HL-60 (cell line): Measurements from ENCODE around the gene TNIK.

Experiments used
- DNase-seq, 2 experiments: peaks; one replicate each; pipeline ENCODE4 v3.0.0-alpha.2; 2010 to 2020; ENCODE audit warnings: low read depth in 1 of 2, low spot score in 1 of 2
- H3K27ac ChIP-seq: fragments of 250-450 bp; sonication (Bioruptor Pico); replicated peaks from 2 replicates; pipeline ENCODE4 v1.5.1; 2020; ENCODE audit warnings: mild to moderate bottlenecking, moderate library complexity
- H3K27me3 ChIP-seq: fragments of 250-450 bp; sonication (Bioruptor Pico); 2 replicates; pipeline ENCODE4 v1.5.1; 2021; ENCODE audit warnings: mild to moderate bottlenecking, moderate library complexity; ENCODE audit not compliant: insufficient read depth, poor library complexity, severe bottlenecking
- H3K4me3 ChIP-seq: replicated peaks from 2 replicates; pipeline ENCODE4 v1.5.1; 2011; ENCODE audit warnings: mild to moderate bottlenecking, control low read depth, low read length; ENCODE audit not compliant: insufficient read depth
- GABPA ChIP-seq: IDR thresholded peaks from 2 replicates; pipeline ENCODE4 v1.6.1; 2012; ENCODE audit warnings: low read depth
- POLR2AphosphoS5 ChIP-seq: IDR thresholded peaks from 2 replicates; pipeline ENCODE4 v1.6.1; 2012; ENCODE audit warnings: low read depth
- SPI1 ChIP-seq: IDR thresholded peaks from 2 replicates; pipeline ENCODE4 v1.6.1; 2012; ENCODE audit warnings: low read depth, mild to moderate bottlenecking, borderline replicate concordance
- TF ChIP-seq, protein P1 (sequence below): IDR thresholded peaks from 2 replicates; pipeline ENCODE4 v1.6.1; 2012; ENCODE audit warnings: low read depth; ENCODE audit not compliant: insufficient replicate concordance
- TF ChIP-seq, protein P2 (sequence below): IDR thresholded peaks from one replicate; pipeline ENCODE4 v1.5.1; 2011; ENCODE audit warnings: low read length, control low read depth, inconsistent platforms; ENCODE audit not compliant: insufficient read depth

TNIK gene

GRCh38 chr3:171028779-171029232, 431.4 kb downstream of the TNIK start:
- TF ChIP-seq, protein P1, sequence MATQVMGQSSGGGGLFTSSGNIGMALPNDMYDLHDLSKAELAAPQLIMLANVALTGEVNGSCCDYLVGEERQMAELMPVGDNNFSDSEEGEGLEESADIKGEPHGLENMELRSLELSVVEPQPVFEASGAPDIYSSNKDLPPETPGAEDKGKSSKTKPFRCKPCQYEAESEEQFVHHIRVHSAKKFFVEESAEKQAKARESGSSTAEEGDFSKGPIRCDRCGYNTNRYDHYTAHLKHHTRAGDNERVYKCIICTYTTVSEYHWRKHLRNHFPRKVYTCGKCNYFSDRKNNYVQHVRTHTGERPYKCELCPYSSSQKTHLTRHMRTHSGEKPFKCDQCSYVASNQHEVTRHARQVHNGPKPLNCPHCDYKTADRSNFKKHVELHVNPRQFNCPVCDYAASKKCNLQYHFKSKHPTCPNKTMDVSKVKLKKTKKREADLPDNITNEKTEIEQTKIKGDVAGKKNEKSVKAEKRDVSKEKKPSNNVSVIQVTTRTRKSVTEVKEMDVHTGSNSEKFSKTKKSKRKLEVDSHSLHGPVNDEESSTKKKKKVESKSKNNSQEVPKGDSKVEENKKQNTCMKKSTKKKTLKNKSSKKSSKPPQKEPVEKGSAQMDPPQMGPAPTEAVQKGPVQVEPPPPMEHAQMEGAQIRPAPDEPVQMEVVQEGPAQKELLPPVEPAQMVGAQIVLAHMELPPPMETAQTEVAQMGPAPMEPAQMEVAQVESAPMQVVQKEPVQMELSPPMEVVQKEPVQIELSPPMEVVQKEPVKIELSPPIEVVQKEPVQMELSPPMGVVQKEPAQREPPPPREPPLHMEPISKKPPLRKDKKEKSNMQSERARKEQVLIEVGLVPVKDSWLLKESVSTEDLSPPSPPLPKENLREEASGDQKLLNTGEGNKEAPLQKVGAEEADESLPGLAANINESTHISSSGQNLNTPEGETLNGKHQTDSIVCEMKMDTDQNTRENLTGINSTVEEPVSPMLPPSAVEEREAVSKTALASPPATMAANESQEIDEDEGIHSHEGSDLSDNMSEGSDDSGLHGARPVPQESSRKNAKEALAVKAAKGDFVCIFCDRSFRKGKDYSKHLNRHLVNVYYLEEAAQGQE = no peak
- TF ChIP-seq, protein P2, sequence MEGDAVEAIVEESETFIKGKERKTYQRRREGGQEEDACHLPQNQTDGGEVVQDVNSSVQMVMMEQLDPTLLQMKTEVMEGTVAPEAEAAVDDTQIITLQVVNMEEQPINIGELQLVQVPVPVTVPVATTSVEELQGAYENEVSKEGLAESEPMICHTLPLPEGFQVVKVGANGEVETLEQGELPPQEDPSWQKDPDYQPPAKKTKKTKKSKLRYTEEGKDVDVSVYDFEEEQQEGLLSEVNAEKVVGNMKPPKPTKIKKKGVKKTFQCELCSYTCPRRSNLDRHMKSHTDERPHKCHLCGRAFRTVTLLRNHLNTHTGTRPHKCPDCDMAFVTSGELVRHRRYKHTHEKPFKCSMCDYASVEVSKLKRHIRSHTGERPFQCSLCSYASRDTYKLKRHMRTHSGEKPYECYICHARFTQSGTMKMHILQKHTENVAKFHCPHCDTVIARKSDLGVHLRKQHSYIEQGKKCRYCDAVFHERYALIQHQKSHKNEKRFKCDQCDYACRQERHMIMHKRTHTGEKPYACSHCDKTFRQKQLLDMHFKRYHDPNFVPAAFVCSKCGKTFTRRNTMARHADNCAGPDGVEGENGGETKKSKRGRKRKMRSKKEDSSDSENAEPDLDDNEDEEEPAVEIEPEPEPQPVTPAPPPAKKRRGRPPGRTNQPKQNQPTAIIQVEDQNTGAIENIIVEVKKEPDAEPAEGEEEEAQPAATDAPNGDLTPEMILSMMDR = no peak
- no peak for TF ChIP-seq GABPA
- Histone ChIP-seq H3K27ac (no peak overlapping the region), H3K4me3 (no peak overlapping the region), H3K27me3 (peaks cover 11% of the 10 kb centered on the region)
- no peak for DNase-seq

GRCh38 chr3:171028025-171028778, 432.0 kb downstream of the TNIK start:
- TF ChIP-seq POLR2AphosphoS5 (no peak), GABPA (no peak), SPI1 (no peak)
- TF ChIP-seq, protein P1 = no peak
- TF ChIP-seq, protein P2 = no peak
- no peak overlapping the region for H3K4me3 ChIP-seq
- H3K27me3 ChIP-seq = peaks cover 11% of the 10 kb centered on the region
- H3K27ac ChIP-seq = no peak overlapping the region
- no peak for DNase-seq

DNA sequence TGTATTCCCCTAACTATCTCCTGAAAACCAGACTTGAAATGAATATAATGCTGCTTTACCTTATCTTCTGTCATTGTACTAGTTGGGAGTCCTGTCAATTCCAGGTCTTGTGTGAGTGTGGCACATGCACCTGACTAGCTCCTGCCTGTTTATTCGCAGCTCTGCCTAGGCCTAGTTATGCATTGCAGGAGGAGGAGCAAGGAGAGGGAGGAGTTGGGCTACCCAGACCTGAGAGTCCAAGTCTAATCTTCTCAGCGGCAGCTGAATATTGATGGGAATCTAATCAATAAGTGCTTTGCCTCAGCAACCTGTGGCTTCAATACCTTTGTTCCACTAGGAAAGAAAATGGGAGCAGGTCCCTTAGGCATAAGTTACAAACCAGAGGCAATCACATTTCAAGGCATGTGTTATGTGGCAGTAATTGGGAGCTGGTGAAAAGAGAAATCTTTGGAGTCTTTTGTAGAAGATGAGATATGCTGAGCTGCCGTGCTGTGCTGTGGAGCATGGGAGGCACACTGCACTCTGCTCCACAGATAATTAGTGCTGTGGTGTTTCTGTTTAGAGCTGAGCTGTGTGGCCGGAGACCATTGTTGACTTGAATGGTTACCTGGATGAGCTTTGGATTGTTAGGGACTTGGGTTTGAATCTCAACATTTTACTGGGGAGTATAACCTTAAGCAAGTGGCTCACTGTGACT, 433.5 kb downstream of the TNIK start, which contains the start of gene SLC2A2:
TSS of gene SLC2A2 (minus strand) at position 124 of the 697 bp plus-strand sequence. CDS start at position 74, 50 bp downstream.
- Histone ChIP-seq H3K27ac (no peak within 1 kb of the TSS), H3K27me3 (peaks cover 11% of the 10 kb centered on the region), H3K4me3 (no peak within 1 kb of the TSS)
- TF ChIP-seq SPI1 = no peak
- no peak for DNase-seq

GRCh38 chr3:171023566-171023965, 436.6 kb downstream of the TNIK start:
- peaks cover 9% of the 10 kb centered on the region for H3K27me3 ChIP-seq
- no peak overlapping the region for H3K27ac ChIP-seq
- H3K4me3 ChIP-seq = no peak overlapping the region
- DNase-seq = no peak
- TF ChIP-seq, protein P2 = no peak
- TF ChIP-seq SPI1 (no peak), GABPA (no peak), POLR2AphosphoS5 (no peak)
- TF ChIP-seq, protein P1 = no peak
